Stimulated activated CD8-positive, alpha-beta memory T cell treated with anti-CD3 and anti-CD28 coated beads, Interleukin-7, amount 100 ng/mL, for 1 hour (primary cell): ENCODE results near the gene DNAH17.

Experiments used
- DNase-seq, 2 donors: peaks; one replicate each; pipeline ENCODE4 v3.0.0-alpha.2; 2020; ENCODE audit warnings: low read depth in 2 of 2

Gene DNAH17

DNA sequence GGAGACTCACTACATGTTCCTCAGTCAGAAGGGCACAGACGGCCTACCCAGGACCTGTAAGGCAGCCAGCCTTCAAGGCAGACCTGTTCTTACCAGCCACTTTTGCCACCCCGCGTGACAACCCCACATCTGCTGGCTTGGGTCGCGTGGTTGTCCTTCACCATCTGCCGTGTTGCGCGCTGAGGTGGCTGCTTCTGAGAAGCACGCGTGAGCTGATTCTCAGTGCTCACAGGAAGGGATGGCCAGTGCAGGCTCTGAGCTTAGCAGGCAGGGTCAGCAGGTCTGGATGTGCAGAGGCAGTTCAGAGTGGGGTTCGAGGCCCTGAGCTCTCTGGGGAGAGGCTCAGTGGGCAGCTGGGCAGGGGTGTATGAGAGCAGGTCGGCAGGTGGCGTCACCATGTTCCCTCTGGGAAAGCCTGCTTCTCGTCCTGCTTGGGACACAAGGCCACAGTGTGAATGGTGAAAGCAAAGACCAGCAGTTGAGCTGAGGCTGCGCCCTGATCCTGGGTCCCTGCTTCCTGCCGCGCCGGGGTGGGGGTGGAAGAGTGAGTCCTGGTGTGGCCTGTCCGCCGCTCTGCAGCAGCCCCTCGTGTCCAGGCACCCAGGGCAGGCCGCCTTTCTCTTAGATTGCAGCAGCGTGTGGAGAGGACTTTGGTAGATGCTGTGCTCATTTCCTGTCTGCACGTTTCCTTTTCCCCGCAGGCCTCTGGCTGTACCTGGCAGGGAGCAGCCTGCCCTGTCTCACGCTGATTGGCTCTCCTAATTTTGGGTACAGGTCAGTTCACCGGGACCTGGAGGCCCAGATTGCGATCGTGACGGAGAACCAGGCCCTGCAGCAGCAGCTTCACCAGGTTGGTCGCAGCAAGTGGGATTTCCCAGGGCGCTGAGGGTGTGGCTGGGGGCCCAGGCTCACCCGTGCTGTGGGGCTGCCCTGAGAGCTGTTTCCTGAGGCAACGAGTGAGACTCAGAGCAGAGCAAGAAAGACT lies 162.7 kb downstream of the DNAH17 start:
- DNase-seq, result peak in 1 of 2 donors; percentile 13

DNA sequence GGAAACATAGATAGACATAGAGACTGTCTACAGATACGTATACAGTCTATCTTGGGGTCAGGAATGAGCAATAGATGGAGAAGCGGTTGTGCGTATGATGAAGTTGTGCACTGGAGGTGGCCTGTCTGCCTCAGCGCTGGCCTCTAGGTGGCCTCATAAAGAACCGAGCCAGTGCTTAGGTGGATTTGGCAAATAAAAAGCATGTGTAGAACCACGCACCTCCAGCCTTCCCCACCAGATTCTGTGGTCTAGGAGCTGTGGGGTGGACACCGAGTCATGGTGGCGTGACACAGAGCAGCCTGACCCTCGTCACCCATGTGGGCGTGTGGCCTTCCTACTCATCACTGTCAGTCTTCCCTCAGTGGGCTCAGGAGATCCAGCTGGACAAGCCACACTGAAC lies 164.8 kb downstream of the DNAH17 start:
- no peak for DNase-seq

DNA sequence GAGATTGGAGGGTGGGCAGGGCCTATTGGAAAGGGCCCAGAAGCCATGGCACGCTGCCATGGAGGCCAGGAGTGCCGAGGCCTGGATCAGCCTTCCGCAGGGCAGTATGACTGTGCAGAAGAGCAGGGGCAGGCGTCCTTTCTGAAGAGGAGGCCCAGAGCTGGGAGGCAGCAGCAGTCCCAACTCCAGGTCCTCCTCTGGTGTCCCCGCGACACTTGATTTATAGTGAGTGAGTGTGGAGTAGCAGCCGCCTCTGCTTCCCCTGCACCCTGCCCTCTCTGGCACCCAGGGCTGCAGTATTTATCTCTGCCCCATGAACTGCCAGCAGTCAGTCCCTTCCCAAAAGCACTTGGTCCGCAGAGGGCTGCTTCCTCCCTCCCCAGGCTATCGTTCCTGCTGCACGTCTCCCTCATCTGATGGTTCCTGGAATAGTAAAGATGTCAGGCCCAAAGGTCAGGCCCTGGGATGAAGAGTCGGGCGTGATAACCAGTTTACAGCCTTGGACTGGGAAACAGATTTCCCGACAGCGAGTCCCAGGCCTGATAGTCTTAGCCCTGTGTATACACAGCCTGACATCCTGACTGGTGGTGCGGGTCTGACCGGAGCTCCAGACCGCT lies 165.8 kb downstream of the DNAH17 start:
- no peak for DNase-seq

DNA sequence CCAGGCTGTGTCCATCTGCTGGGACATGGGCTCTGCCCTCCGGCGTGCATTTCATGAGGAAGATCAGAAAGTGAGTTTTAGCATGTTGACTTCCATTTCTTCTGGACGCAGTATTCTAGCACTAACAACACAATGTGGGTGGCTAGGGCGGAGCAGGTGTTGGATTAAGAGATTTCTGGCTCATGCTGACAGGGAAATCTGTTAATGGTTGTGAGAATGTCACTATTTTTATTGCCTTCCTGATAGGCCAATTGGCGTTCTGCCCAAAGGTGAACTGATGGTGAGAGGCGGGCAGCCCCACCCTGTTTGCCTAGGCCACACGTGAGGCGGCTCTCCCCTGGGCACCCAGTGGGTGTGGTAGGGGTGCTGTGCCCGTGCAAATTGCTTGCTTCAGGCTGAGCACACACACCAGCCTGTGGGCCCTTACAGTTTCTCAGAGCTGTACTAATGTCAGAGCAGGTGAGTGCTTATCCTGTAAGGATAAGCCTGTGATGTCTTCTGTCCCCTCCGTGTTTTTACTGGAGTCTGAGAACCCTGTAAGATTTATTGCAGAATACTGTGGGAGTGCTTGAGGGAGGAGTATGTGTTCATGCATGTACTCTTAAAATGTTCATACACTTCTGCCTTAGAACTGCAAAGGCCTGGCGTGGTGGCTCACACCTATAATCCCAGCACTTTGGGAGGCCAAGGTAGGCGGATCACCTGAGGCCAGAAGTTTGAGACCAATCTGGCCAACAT lies 167.8 kb downstream of the DNAH17 start:
- no peak for DNase-seq

DNA sequence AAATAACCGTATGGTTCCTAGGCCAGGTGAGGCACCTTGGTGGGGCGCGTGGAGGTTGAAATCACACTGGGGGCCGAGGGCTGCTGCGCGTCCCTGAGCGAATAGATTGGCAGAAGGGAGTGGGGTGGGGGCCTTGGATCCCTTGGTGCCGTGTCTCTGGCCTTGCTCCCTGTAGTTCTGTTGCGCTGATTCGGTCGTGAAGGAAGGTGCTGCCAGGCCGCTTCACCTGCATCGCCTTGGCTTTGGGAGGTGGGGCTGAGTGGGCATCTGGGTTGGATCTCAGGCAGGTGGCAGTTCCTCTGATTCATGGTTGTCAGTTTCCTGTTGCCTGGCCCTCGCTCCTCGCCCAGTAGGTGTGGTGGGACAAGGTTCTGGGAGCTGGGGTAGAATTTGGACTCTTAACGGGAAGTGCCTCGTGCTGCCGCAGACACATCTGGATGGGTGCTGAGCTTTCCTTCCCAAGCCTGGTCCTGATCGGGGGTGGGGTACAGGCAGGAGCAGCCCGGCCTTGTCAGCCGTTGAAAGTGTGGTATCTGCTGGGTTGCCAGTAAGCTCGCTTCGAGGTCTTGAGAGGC lies 168.6 kb downstream of the DNAH17 start:
- DNase-seq, result no peak

DNA sequence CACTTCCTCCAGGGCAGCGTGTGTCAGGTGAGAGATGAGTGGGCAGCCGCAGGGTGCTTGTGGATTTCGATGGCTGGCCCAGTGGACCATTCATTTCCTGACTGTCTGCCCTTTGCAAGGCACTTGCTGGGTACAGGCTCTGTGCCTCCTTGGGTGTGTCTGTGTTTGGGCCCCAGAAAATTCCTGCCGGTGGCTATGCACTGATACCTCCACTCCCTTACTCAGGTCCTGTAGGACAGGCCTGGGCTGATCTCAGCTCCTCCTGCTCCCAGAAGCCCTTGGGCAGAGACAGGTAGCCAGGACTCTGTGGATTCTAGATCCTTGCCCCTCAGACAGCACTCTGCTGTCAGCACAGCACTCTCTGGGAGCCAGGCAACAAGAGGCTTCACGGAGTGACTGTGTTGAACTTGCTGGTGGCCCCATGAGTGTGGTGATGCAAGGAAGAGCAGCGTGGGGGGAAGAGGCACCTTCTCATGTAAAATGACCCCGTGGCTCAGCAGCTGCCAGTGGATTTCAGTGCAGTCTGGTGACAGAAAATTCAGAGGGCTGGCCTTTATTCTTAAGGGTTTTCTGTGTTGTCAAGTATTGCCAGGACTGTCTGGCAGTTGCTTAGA lies 169.7 kb downstream of the DNAH17 start:
- no peak for DNase-seq

DNA sequence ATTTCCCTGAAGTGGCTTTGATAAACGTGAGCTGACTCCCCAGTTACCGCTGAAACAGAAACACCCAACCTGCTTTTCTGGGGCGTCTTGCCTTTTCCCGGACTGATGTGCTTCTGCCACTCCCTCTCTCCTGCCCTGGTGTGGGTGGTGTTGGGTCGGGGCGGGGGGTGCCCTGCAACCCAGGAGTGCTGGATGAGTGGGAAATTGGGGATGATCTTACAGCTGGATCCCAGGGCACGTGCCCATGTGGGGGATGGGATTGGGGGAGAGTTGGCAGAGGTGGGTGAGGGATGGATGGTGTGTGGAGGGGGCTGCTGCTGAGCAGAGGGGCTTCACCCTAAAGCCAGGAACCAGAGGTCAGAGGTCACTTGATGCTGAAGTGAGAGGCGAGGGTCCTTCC lies 170.3 kb downstream of the DNAH17 start:
- DNase-seq, result no peak

DNA sequence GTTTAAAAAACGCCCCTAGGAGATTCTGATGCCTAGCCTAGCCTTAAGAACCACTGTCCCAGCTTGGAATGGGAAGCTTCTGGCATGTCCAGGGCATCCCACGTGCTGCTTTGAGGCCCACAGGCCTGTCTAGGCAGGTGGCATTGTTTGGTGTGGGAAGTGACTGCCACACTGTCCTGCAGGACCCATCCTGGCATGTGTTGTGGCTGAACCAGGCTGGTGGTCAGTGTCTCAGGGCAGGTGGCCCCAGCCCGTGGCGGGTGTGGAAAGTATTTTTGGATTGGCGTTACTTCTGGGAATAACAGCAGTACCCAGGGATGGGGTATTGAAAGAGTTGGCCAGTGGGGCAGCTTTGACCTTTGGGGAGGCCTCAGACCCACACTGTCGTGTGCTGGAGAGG lies 170.8 kb downstream of the DNAH17 start:
- DNase-seq, result no peak

DNA sequence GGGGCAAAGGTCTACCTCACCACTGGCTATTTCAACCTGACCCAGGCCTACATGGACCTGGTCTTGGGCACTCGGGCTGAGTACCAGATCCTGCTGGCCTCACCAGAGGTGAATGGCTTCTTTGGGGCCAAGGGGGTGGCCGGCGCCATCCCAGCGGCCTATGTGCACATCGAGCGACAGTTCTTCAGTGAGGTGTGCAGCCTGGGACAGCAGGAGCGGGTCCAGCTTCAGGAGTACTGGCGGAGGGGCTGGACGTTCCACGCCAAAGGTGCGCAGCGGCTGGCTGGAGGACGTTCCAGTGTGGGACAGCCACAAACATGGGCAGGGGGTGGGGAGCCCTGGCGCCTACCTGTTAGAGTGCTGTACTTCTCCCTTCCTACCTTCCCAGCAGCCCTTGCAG lies 173.4 kb downstream of the DNAH17 start:
- no peak for DNase-seq

DNA sequence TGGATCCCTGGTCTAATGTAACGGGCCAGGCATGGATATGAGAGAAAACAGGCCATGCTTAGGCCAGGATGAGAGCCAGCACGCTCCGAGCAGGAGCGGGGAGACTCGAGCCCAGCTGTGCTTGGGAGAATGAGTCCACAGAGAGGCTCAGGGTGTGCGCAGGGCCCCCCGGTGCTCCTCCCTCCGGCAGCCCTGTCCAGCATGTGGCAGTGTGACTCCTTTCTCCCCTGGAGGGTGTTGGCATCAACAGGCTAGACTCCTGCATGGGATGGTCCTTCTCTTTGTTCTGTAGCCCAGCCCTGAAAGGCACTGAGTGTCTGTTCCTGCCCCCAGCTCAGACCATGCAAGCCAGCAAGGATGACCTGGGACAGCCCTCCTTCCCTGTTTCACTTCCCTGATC lies 175.3 kb downstream of the DNAH17 start:
- no peak for DNase-seq

DNA sequence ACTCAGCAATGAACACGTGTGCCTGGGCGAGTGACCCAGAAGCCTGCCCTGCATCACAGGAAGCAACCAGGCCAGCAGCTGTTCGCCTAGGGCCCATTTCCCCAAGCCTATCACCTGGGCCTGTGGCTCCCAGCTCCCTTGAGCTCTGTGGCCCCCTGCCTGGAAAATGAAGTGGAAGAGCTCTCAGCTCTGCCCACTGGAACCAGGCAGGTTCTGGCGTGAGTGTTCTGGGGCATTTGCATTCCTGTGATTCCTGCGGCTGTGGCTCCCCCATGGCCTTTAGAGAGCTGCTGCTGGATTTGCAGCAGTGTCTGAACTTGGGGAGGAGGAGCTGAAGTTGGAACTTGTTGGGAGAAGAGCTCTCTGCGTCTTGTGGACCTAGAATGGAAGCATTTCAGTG lies 175.9 kb downstream of the DNAH17 start:
- no peak for DNase-seq

DNA sequence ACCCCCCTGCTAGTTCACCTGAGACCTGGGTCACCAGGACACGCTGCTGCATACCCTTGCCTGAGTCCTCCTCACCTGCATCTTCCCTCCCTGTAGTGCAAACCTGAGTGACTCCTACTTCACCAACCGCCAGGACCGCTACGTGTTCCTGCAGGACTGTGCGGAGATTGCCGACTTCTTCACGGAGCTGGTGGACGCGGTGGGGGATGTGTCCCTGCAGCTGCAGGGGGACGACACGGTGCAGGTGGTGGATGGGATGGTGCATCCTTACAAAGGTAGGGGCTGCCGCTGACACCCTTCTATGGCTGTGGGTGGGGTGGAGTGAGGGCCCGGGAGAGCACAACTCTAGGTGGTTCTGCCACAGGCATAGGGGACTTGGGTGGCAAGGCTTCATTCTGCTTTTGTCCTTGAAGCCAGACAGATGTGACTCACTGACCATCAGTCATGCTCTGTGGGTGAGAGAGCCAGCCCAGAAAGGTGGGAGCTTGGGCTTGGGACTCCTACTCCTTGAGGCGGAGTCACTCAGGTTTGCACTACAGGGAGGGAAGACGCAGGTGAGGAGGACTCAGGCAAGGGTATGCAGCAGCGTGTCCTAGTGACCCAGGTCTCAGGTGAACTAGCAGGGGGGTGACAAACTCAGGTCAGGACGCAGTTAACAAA lies 176.5 kb downstream of the DNAH17 start:
- no peak for DNase-seq

DNA sequence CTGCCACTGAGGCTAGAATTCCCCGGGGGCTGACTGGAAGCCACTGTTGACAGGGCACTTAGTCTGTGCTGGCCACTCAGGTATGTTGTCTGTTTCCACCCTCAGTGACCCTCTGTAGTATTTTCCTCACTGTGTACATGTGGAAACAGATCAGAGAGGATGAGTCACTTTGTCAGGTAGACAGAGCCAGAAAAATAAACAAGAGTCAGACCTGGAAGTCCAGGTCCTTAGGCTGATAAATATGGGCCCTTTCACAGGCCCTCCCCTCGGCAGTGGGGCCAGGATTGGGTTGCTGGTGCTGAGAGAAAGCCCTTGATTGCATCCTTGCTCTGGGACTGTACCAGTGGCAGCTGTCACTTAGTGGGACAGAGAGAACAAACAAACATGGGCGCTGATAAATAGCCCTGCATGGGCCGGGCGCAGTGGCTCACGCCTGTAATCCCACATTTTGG lies 177.5 kb downstream of the DNAH17 start:
- no peak for DNase-seq

DNA sequence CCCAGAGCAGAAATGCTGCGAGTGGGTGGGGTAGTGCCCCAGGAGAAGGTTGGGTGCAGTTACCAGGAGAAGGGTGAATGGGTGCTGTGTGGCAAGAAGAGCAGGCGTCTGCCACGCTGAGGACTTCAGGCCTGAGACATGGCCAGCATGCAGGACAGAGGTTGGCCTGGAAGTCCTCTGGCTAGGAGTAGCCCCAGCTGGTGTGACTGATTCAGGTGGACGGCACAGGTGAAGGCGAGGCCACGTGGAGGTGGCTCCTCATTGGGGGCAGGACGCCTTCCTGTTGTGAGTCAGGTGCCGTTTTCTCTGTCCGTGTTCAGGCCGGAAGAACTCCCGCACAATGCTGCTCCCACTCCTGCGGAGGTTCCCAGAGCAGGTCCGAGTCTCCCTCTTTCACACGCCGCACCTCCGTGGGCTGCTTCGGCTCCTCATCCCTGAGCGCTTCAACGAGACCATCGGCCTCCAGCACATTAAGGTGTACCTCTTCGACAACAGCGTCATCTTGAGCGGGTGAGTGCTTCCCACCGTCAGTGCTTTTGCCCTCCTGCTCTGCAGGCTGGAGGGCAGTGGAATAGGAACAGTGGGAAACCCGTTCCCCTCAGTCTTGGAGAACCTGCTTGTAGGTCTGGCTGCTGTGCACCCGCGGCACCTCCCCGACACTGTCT lies 178.0 kb downstream of the DNAH17 start:
- no peak for DNase-seq

DNA sequence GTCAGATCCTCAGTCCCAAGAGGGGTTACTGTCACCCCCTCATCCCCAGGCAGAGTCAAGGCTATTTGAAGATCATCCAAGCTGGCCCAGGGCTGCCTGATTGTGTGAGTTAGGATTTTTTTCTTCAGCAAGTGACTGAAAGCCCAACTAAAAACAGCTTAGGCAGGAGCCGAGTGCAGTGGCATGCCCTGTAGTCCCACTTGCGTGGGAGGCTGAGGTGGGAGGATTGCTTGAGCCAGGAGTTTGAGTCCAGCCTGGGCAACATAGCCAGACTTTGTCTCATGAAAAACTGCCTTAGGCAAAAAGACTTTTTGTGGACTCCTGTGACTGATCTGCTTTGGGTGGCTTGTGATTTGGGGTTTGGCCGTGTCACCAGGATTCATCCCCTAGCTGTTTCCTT lies 178.8 kb downstream of the DNAH17 start:
- no peak for DNase-seq

DNA sequence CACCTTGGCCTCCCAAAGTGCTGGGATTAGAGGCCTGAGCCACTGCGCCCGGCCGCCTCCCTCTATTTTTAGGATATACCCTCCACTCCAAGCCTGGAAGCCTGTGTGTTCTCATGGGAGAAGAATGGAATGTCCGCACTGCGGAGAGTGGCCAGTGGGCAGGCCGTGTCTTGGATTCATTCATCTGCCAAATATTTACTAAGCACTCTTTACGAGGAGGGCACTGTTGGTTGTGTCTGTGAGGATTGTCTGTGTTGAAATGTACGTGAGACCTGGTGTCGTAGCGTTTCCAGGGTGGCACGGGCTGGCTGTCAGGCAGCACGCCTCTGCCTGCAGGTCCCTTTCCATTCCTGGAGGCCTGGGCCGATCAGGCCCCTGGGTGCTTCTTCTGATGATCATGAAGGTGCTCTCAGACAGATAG lies 179.5 kb downstream of the DNAH17 start:
- no peak for DNase-seq

DNA sequence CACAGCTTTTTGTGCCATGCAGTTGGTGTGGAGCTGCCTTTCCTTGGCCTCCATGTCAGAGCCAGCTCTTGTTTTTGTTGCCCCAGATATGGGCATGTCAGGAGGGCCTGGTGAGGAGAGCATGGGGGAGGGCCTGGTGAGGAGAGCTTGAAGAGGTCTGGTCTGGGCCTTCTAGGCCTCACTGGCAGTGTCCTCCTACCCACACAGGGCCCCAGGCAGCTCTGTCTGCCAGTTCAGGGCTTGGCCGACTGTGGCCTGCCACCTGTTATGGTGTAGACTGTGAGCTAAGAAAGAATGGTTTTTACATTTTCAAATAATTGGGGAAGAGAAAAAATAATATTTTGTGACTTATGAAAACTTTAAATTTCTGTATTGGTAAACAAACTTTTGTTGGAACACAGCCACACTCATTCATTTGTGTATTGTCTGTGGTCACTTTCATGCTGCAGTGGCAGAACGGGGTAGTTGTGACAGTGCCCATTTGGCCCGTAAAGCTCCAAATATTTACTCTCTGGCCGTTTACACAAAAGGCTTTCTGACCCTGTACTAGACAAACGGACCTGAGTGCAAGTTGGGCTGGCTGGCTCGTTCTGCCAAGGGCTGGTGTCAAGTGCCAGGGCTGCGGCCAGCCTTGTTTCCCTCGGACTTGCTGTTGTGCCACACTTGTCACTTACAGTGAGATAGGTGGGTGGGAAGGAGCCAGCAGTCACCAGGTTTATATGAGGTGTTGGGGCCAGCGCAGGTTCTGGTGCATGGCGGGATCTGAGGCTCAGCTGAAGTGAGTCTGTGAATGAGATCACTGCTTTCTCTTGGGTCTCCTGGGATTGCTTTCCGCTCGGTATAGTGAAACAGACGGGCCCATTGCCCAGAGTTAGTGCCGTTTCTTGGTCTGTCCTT lies 180.5 kb downstream of the DNAH17 start:
- DNase-seq, result no peak

DNA sequence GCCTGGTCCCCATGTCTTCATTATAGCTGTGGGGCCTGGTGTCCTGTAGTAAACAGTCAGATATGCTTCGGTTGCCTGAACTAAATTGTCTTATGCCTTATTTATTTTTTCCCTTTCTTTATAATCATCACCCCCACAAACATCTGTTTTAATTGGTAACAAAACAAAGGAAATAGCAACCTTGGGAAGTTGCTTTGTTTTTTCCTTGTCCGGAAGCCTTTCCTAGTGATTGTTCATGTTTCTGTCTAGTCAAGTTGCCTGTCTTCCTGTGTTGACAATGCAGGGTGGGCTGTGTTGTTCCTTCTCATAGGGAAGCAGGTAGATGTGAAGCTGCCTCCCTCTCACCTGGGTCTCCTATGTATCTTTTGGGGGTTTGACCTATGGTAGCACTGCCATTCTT lies 182.0 kb downstream of the DNAH17 start:
- no peak for DNase-seq

DNA sequence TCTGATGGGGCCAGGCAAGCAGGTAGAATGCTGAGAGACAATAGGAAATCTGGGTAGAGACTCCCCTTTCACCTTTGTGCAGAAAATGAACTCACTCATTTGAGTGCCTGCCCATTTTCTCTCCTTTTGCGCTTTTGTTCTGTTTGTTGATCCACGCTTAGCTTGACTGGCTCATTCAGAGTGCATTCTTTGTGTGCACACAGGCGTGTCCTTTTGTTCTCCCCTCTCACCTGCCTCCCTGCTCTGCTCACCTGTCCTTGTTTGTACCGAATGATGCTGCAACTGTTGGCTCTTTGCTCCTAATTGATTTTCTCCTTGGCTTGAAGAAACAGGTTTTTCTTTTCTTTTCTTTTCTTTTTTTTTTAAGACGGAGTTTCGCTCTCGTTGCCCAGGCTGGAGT lies 183.0 kb downstream of the DNAH17 start:
- no peak for DNase-seq

DNA sequence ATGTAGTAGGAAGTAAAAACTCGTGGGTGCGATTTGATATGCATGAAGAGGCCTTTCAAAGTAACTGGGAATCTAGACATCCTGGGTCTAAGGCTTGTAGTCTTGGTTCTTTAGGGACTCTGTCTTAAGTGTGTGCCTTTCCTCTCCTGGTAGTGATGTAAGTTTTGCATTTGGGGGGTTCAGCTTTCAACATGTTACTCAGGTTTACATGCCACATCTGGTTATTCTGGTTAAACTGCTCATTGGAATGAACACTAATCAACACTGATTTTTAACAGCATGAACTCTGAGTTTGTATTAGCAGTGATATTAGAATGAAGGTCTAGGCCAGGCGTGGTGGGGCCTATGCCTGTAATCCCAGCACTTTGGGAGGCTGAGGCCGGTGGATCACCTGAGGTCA lies 183.6 kb downstream of the DNAH17 start:
- DNase-seq, result no peak
